ENCODE data around the gene AOC1. TPM values are rescaled to one million over a fixed set of nuclear protein-coding genes. Genes with fewer than 3 reads are reported as not detected.

AOC1 gene
- total and polyA plus RNA-seq, 2 of the 4 experiments (the other 2 are of a cell fraction): not detected

GRCh38 chr7:150848561-150849115, 3.7 kb upstream of the AOC1 start:
- H3K36me3 ChIP-seq (ENCODE audit: control insufficient read depth, insufficient read depth, low read length): no peaks in the 10 kb centered on the region
- H3K27me3 ChIP-seq (ENCODE audit: control insufficient read depth, insufficient read depth, low read length): peaks cover 4% of the 10 kb centered on the region; the same call in 1 of the 2 replicates
- DNase-seq (no peak), ATAC-seq (ENCODE audit: low read depth) (no peak)
- H2AFZ ChIP-seq (replicated peaks; ENCODE audit: low read length, poor library complexity): no peak overlapping the region
- H2AK5ac ChIP-seq (ENCODE audit: low read depth, low read length): no peak overlapping the region
- dilution Hi-C loops (cut with HindIII; ENCODE audit: low sequenced_read_pairs, unreplicated experiment) (no loop called here), intact Hi-C loops (cut with micrococcal nuclease) (no loop called here), in situ Hi-C loops (cut with MboI; ENCODE audit: low sequenced_read_pairs) (no loop called here)
- no peak overlapping the region for H4K5ac ChIP-seq (ENCODE audit: low read depth, low read length)
- H2BK20ac ChIP-seq (ENCODE audit: low read depth, low read length): no peak overlapping the region
- no peak overlapping the region for H2BK120ac ChIP-seq (ENCODE audit: low read depth, low read length)
- no peak overlapping the region for H3K4ac ChIP-seq (ENCODE audit: low read depth, low read length)
- H3K4me2 ChIP-seq (ENCODE audit: low read depth, low read length): no peak overlapping the region
- no TSS peak for BruUV-seq (replicated peaks)
- no peak overlapping the region for H3K23ac ChIP-seq (ENCODE audit: low read depth, low read length)
- ChIA-PET POLR2A (ENCODE audit: unreplicated experiment) (no interaction called here), CTCF (no interaction called here)
- no peaks in the 10 kb centered on the region; the same call in 1 of the 2 replicates for H3K9me3 ChIP-seq (ENCODE audit: control insufficient read depth, insufficient read depth, low read length)
- TF ChIP-seq BHLHE40 (IDR thresholded peaks at IDR 0.05; ENCODE audit: low read depth, low read length) (no peak), RAD21 (IDR thresholded peaks at IDR 0.05; ENCODE audit: low read length) (no peak), NFE2L2 (IDR thresholded peaks at IDR 0.05; ENCODE audit: low read depth, low read length) (no peak), RCOR1 (IDR thresholded peaks at IDR 0.05; ENCODE audit: insufficient replicate concordance, low read length) (no peak), CEBPB (IDR thresholded peaks at IDR 0.05; ENCODE audit: low read depth, low read length) (no peak), CHD1 (IDR thresholded peaks at IDR 0.05; ENCODE audit: low read depth, low read length) (no peak), RFX5 (IDR thresholded peaks at IDR 0.05; ENCODE audit: low read depth, low read length) (no peak), POLR2A (IDR thresholded peaks at IDR 0.05; ENCODE audit: low read depth, low read length) (no peak), MXI1 (IDR thresholded peaks at IDR 0.05; ENCODE audit: borderline replicate concordance, low read depth, low read length) (no peak), MAZ (IDR thresholded peaks at IDR 0.05; ENCODE audit: borderline replicate concordance, low read depth, low read length) (no peak), CTCF (conservative IDR thresholded peaks at IDR 0.05; ENCODE audit: low read depth, low read length) (no peak), MAFK (IDR thresholded peaks at IDR 0.05; ENCODE audit: low read depth, low read length) (no peak), SMC3 (IDR thresholded peaks at IDR 0.05; ENCODE audit: low read depth, low read length) (no peak), FOS (IDR thresholded peaks at IDR 0.05; ENCODE audit: low read depth, low read length) (no peak), ELK1 (IDR thresholded peaks at IDR 0.05; ENCODE audit: borderline replicate concordance, low read depth, low read length) (no peak), USF2 (IDR thresholded peaks at IDR 0.05; ENCODE audit: low read depth, low read length) (no peak)
- no peaks in the 10 kb centered on the region for H3K79me1 ChIP-seq (ENCODE audit: low read depth in 1 of 2, low read length in 2 of 2)
- H4K8ac ChIP-seq (ENCODE audit: low read depth in 2 of 2, low read length in 2 of 2): no peak overlapping the region
- H3K9ac ChIP-seq (ENCODE audit: low read depth, low read length): no peak overlapping the region
- H3K14ac ChIP-seq (replicated peaks; ENCODE audit: low read depth, low read length): no peak overlapping the region
- no peak overlapping the region for H2BK5ac ChIP-seq (ENCODE audit: low read depth, low read length, poor library complexity, severe bottlenecking)
- WGBS, 2 experiments (ENCODE audit: extremely low coverage in 2 of 2, insufficient read length in 1 of 2): 55% methylated on average over 2 of the region's 3 CpGs; no CpG with 5 or more reads in 1 of the 2 experiments
- no peak overlapping the region for H3K27ac ChIP-seq (ENCODE audit: insufficient read depth, low read length)
- no peak overlapping the region for H3K18ac ChIP-seq (ENCODE audit: low read depth, low read length)
- H2BK15ac ChIP-seq (ENCODE audit: low read depth, low read length): no peak overlapping the region
- H3K4me1 ChIP-seq (ENCODE audit: control insufficient read depth, insufficient read depth, low read length): peaks cover 4% of the 10 kb centered on the region; the same call in 1 of the 2 replicates
- no peak overlapping the region for H2AK9ac ChIP-seq (replicated peaks; ENCODE audit: low read depth, low read length, poor library complexity)
- no peak overlapping the region for H3K56ac ChIP-seq (ENCODE audit: extremely low read depth, insufficient read depth, low read length)
- H3K4me3 ChIP-seq (ENCODE audit: insufficient read depth, low read depth, low read length): no peak overlapping the region
- H3K9me1 ChIP-seq (ENCODE audit: insufficient read depth, low read length): no peaks in the 10 kb centered on the region
- no peak overlapping the region for H4K91ac ChIP-seq (ENCODE audit: insufficient read depth, low read depth, low read length)
- H4K20me1 ChIP-seq (ENCODE audit: insufficient read depth, low read length): no peaks in the 10 kb centered on the region
